Ovary (tissue), 9 donors: ENCODE data around the gene KATNAL1. TPM values are rescaled to one million over a fixed set of nuclear protein-coding genes. Genes with fewer than 3 reads are reported as not detected.

Experiments
- DNase-seq, 5 donors: peaks; one replicate each; pipeline ENCODE4 v3.0.0-alpha.2; 2019 to 2020
- H3K27ac ChIP-seq, 2 donors: fragments of 200-600 bp; one replicate each; pipeline versions ENCODE4 v1.5.1 to v1.8.0; 2019 to 2022
- H3K27me3 ChIP-seq: fragments of 200-600 bp; one replicate; pipeline ENCODE4 v1.8.0; 2022
- H3K36me3 ChIP-seq: fragments of 200-600 bp; sonication (generic); one replicate; pipeline ENCODE4 v1.5.1; 2019
- H3K4me1 ChIP-seq: one replicate; pipeline ENCODE4 v1.8.1; 2013; ENCODE audit warnings: mild to moderate bottlenecking, moderate library complexity; ENCODE audit not compliant: insufficient read depth
- H3K4me3 ChIP-seq: fragments of 200-600 bp; sonication (generic); one replicate; pipeline ENCODE4 v1.5.1; 2017
- H3K9me3 ChIP-seq, 2 donors: fragments of 200-600 bp in 1 of 2; sonication (generic) in 1 of 2; one replicate each; pipeline versions ENCODE4 v1.5.1 to v1.8.1; 2013 to 2019; ENCODE audit warnings: mild to moderate bottlenecking in 1 of 2, moderate library complexity in 1 of 2
- EP300 ChIP-seq: sonication (generic); formaldehyde crosslinking; IDR thresholded peaks from one replicate; pipeline ENCODE4 v1.6.1; 2017; ENCODE audit warnings: antibody characterized with exemption
- POLR2A ChIP-seq: fragments of 450-650 bp; IDR thresholded peaks from one replicate; pipeline ENCODE4 v1.6.1; 2017; ENCODE audit warnings: antibody characterized with exemption, mild to moderate bottlenecking, moderate library complexity
- WGBS, 3 donors: extraction: QIAGEN DNeasy Blood & Tissue Kit in 1 of 3; methylation state at CpG; one replicate each; pipeline versions ENCODE4 v1.1.5 to v1.1.7; 2013 to 2017; 5-methylcytosine and 5-hydroxymethylcytosine counted together
- intact Hi-C, 4 donors: fragments of 100-400 bp; cut with DNase I; formaldehyde crosslinking; loops; one replicate each; pipeline versions ENCODE4 v1.11.0 to v1.15.1; 2022 to 2023
- polyA plus RNA-seq, 2 donors: library from polyadenylated mRNA; stranded (reverse); fragments of 200-250 nt in 1 of 2; fragments of 350-450 nt in 1 of 2; fragmentation: Illumina TruSeq in 1 of 2; extraction: RNeasy Lipid Tissue Mini Kit (QIAGEN cat#74804) in 1 of 2; gene quantifications; one replicate each; pipeline ENCODE4 v1.2.3, GENCODE V29; 2013 to 2014
- total RNA-seq, 7 donors: library from RNA; depleted of rRNA in 2 of 7; stranded (reverse); fragments of >200 nt in 2 of 7; fragmentation: NEBNext Ultra II Directional in 3 of 7; extraction: Animal tissue kit (Norgen Biotek cat#: 25700) in 3 of 7; gene quantifications; one replicate each; pipeline versions ENCODE4 v1.1.0 to v1.2.4, GENCODE V29; 2016 to 2023
- TF ChIP-seq, protein P1 (sequence below), 3 donors: fragments of 450-650 bp in 2 of 3; fragments of 200-600 bp in 1 of 3; IDR thresholded peaks; one replicate each; pipeline versions ENCODE4 v1.5.1 to v1.8.0; 2016 to 2022; ENCODE audit warnings: antibody characterized with exemption in 3 of 3, mild to moderate bottlenecking in 1 of 3
- donor health status: DM: no; HTN: no; CAD: no; lungs with moderate emphysema.
- donor health status: DM: no; HTN: no; CAD: no.
- donor health status: Bipolar disorder and iron deficiency.
- donor health status: DM: yes; HTN: yes; CAD: no.
- donor health status: DM: no; HTN: no; CAD: no.
- donor health status: DM: yes; HTN: yes; CAD: no.

The KATNAL1 gene
- total and polyA plus RNA-seq, 9 donors, result 2.9 to 23.2 (median 15.7) TPM

DNA sequence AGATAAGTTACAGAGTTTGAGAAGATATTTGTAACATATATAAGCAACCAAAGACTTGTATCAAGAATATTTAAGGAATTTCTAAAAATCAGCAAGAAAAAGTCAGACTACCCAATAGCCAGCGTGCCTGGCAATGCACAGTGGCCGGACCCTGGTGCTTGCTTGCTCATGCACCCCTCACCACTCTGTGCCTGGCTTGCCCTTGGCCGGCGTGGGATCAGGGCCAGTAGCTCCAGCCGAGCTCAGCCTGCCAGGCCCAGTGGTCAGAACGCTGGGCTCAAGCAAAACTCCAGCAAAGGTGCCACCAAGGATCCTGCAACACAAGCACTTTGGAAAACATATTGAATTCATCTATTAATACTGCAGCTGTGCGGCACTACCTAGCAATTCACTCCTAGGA is 95.1 kb downstream of the KATNAL1 start:
- no peak overlapping the region for H3K27ac ChIP-seq
- no peaks in the 10 kb centered on the region for H3K36me3 ChIP-seq
- no peaks in the 10 kb centered on the region for H3K27me3 ChIP-seq
- no peak overlapping the region for H3K4me3 ChIP-seq
- intact Hi-C loops, result no loop called here
- no peak for DNase-seq
- no peak for TF ChIP-seq EP300
- no peak for TF ChIP-seq POLR2A
- TF ChIP-seq, protein P1, sequence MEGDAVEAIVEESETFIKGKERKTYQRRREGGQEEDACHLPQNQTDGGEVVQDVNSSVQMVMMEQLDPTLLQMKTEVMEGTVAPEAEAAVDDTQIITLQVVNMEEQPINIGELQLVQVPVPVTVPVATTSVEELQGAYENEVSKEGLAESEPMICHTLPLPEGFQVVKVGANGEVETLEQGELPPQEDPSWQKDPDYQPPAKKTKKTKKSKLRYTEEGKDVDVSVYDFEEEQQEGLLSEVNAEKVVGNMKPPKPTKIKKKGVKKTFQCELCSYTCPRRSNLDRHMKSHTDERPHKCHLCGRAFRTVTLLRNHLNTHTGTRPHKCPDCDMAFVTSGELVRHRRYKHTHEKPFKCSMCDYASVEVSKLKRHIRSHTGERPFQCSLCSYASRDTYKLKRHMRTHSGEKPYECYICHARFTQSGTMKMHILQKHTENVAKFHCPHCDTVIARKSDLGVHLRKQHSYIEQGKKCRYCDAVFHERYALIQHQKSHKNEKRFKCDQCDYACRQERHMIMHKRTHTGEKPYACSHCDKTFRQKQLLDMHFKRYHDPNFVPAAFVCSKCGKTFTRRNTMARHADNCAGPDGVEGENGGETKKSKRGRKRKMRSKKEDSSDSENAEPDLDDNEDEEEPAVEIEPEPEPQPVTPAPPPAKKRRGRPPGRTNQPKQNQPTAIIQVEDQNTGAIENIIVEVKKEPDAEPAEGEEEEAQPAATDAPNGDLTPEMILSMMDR (IDR thresholded peaks at IDR 0.05), result no peak
- H3K9me3 ChIP-seq, result no peaks in the 10 kb centered on the region
- 97 to 99% (median 99%) methylated on average over 7 of the region's 7 CpGs for WGBS, 3 donors
- H3K4me1 ChIP-seq, result peaks cover 1% of the 10 kb centered on the region

DNA sequence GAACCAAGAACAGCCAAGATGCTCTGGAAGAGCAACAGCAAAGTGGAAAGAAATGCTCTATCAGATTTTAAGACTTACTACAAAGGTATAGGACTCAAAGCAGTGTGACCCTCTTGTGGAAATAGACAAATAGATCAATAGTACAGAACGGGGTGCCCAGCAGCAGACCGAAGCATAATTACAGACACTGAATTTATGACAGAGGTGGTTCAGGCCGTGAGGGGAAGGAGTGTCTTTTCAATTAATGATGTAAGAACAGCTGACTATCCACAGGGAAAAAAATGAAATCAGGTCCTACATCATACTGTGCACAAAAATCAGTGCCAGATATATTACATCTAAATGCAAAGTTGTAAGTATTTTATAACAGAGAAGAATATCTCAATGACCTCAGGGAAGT is 95.6 kb downstream of the KATNAL1 start:
- TF ChIP-seq, protein P1 (IDR thresholded peaks at IDR 0.05), result no peak
- TF ChIP-seq POLR2A (no peak), EP300 (no peak)
- Histone ChIP-seq H3K4me1 (peaks cover 1% of the 10 kb centered on the region), H3K9me3 (no peaks in the 10 kb centered on the region), H3K4me3 (no peak overlapping the region), H3K27ac (no peak overlapping the region), H3K36me3 (no peaks in the 10 kb centered on the region), H3K27me3 (no peaks in the 10 kb centered on the region)
- DNase-seq, result no peak
- WGBS, 3 donors, result 85 to 89% (median 87%) methylated on average over 3 of the region's 3 CpGs
- intact Hi-C loops, result no loop called here

DNA sequence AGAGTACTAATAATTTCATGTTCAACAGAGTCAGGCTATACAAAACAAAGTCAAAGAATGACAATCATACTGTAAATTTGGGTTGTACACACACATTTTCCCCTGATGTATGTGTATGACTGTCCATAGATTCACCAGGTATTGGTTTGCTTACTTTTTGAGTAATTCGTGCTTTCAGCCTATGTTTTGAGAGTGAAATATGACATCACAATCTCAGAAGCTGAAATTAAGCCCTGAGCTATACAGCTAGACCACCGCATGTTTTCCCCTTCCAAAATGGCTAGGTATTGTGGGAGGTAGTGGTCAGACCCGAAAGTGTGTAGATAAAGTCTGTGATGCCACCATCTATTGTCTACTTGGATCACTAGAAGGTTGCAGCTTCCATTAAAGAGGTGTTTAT is 102.8 kb downstream of the KATNAL1 start:
- no peaks in the 10 kb centered on the region for H3K9me3 ChIP-seq
- intact Hi-C loops, result no loop called here
- no peak overlapping the region for H3K4me3 ChIP-seq
- H3K27ac ChIP-seq, result no peak overlapping the region
- no peaks in the 10 kb centered on the region for H3K27me3 ChIP-seq
- H3K4me1 ChIP-seq, result no peaks in the 10 kb centered on the region
- no peak for TF ChIP-seq EP300
- TF ChIP-seq POLR2A, result no peak
- TF ChIP-seq, protein P1 (IDR thresholded peaks at IDR 0.05), result no peak
- no peaks in the 10 kb centered on the region for H3K36me3 ChIP-seq
- no peak for DNase-seq
- WGBS, 3 donors, result 94 to 96% (median 94%) methylated on average over 3 of the region's 3 CpGs

DNA sequence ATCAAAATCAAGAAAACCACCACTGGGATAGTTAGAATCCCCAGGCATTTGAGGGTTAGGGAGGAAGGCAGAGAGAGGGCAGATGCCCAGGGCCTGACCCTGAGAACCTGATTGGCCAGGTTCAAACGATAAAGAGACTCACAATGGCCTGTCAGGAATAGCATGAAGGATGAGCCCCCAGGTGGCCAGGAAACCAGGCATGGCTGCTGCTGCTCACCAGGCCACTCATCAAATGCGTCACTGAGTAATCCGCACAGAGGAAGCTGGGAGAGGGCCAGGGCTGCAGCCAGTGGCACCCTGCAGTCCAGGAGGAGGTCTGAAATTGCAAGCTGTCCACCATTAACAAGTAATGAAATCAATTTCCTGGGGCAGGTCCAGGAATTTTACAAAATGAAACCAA is 111.3 kb downstream of the KATNAL1 start:
- 73 to 82% (median 74%) methylated on average over 3 of the region's 3 CpGs for WGBS, 3 donors
- Histone ChIP-seq H3K4me1 (no peaks in the 10 kb centered on the region), H3K36me3 (no peaks in the 10 kb centered on the region), H3K27ac (no peak overlapping the region), H3K27me3 (no peaks in the 10 kb centered on the region), H3K9me3 (no peaks in the 10 kb centered on the region), H3K4me3 (no peak overlapping the region)
- DNase-seq, result no peak
- no peak for TF ChIP-seq POLR2A
- TF ChIP-seq EP300, result no peak
- TF ChIP-seq, protein P1 (IDR thresholded peaks at IDR 0.05), result no peak
- intact Hi-C loops, result no loop called here

DNA sequence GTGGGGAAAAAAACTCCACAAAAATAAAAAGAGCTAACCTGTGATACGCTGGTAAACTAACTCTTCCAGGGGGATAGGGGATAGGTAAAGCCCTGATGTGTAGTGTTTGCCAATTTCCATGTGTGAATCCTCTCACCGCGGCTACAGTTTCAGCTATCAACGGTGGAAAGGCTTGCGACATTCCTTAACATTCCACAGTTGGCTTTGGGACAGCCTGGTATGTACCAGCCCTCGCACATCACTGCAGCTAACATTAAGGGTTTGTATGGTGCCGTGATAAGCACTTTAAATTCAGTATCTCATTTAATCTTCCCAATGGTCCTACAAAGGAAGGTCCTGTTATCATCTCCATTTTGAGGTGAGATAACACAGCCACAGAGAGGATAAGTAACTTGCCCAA is 112.4 kb downstream of the KATNAL1 start:
- H3K27ac ChIP-seq, result no peak overlapping the region
- H3K4me1 ChIP-seq, result no peaks in the 10 kb centered on the region
- H3K36me3 ChIP-seq, result no peaks in the 10 kb centered on the region
- no peaks in the 10 kb centered on the region for H3K9me3 ChIP-seq
- TF ChIP-seq, protein P1 (IDR thresholded peaks at IDR 0.05), result no peak
- no peak for TF ChIP-seq EP300
- no peak for TF ChIP-seq POLR2A
- H3K27me3 ChIP-seq, result no peaks in the 10 kb centered on the region
- intact Hi-C loops, result no loop called here
- 81 to 87% (median 84%) methylated on average over 7 of the region's 7 CpGs for WGBS, 3 donors
- DNase-seq, result no peak
- H3K4me3 ChIP-seq, result no peak overlapping the region
